ENCODE results near the gene NASP. TPM values are rescaled to one million over a fixed set of nuclear protein-coding genes. Genes with fewer than 3 reads are reported as not detected.

The NASP gene
- total and polyA plus RNA-seq, 2 of the 4 experiments (the other 2 are of a cell fraction) = 56.6 to 124 TPM

DNA sequence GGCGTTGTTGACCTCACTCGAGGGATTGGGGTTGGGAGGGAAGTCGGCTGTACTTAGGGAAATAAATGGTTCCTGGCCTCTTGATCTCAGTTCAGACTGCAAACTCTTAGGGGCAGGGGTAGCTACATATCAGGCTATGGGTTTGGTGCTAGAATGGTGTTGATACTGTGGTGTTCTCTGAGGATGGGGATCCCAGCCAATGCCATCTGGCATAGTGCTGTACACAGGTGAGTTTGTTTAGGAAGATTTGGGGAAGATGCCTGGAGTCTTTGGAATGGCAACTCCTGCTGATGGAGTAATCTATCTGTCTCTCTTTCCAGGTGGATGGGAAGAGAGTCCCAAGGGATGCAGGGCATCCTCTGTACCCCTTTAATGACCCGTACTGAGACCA, 14.3 kb upstream of the NASP start:
- Histone ChIP-seq H3K56ac (ENCODE audit: extremely low read depth, insufficient read depth, low read length) (no peak overlapping the region), H2BK120ac (ENCODE audit: low read depth, low read length) (no peak overlapping the region), H2AK9ac (replicated peaks; ENCODE audit: low read depth, low read length, poor library complexity) (peak overlapping the region; percentile 92), H3K9me3 (ENCODE audit: control insufficient read depth, insufficient read depth, low read length) (no peaks in the 10 kb centered on the region), H3K27ac (ENCODE audit: insufficient read depth, low read length) (no peak overlapping the region), H3K9ac (ENCODE audit: low read depth, low read length) (no peak overlapping the region), H3K23ac (ENCODE audit: low read depth, low read length) (no peak overlapping the region), H3K4me3 (ENCODE audit: insufficient read depth, low read depth, low read length) (no peak overlapping the region), H2BK20ac (ENCODE audit: low read depth, low read length) (no peak overlapping the region), H3K4me1 (ENCODE audit: control insufficient read depth, insufficient read depth, low read length) (no peaks in the 10 kb centered on the region), H3K27me3 (ENCODE audit: control insufficient read depth, insufficient read depth, low read length) (no peaks in the 10 kb centered on the region), H3K9me1 (ENCODE audit: insufficient read depth, low read length) (no peaks in the 10 kb centered on the region), H3K18ac (ENCODE audit: low read depth, low read length) (no peak overlapping the region), H4K8ac (ENCODE audit: low read depth in 2 of 2, low read length in 2 of 2) (no peak overlapping the region), H4K5ac (ENCODE audit: low read depth, low read length) (no peak overlapping the region), H3K14ac (replicated peaks; ENCODE audit: low read depth, low read length) (no peak overlapping the region), H3K79me1 (ENCODE audit: low read depth in 1 of 2, low read length in 2 of 2) (peaks cover 0 to 7% of the 10 kb centered on the region in 2 experiments; a peak in 1 of 4 replicates), H2AK5ac (ENCODE audit: low read depth, low read length) (no peak overlapping the region), H4K91ac (ENCODE audit: insufficient read depth, low read depth, low read length) (no peak overlapping the region), H4K20me1 (ENCODE audit: insufficient read depth, low read length) (no peaks in the 10 kb centered on the region; the same call in 1 of the 2 replicates), H3K4ac (ENCODE audit: low read depth, low read length) (no peak overlapping the region), H2AFZ (replicated peaks; ENCODE audit: low read length, poor library complexity) (no peak overlapping the region), H3K4me2 (ENCODE audit: low read depth, low read length) (no peak overlapping the region), H2BK15ac (ENCODE audit: low read depth, low read length) (no peak overlapping the region), H3K36me3 (ENCODE audit: control insufficient read depth, insufficient read depth, low read length) (peaks cover 31% of the 10 kb centered on the region), H2BK5ac (ENCODE audit: low read depth, low read length, poor library complexity, severe bottlenecking) (no peak overlapping the region)
- CTCF ChIA-PET = interaction anchor here (0.6 to 1.7 kb wide), 4 partner anchors 11 to 209 kb away, joined by 3 to 5 read pairs (median 4); partner anchors contain the start of gene TESK2
- ATAC-seq (ENCODE audit: low read depth) (no peak), DNase-seq (no peak)
- BruUV-seq (replicated peaks) = no TSS peak
- intact Hi-C loops (cut with micrococcal nuclease) (no loop called here), dilution Hi-C loops (cut with HindIII; ENCODE audit: low sequenced_read_pairs, unreplicated experiment) (no loop called here), in situ Hi-C loops (cut with MboI; ENCODE audit: low sequenced_read_pairs) (loop anchor here (5.0 kb wide), 2 partner anchors 52 to 557 kb away; partner anchors contain the start of genes HECTD3 and UROD)
- POLR2A ChIA-PET (ENCODE audit: unreplicated experiment) = no interaction called here
- TF ChIP-seq SMC3 (IDR thresholded peaks at IDR 0.05; ENCODE audit: low read depth, low read length) (no peak), CEBPB (IDR thresholded peaks at IDR 0.05; ENCODE audit: low read depth, low read length) (no peak), NFE2L2 (IDR thresholded peaks at IDR 0.05; ENCODE audit: low read depth, low read length) (no peak)
- TF ChIP-seq, protein P1, sequence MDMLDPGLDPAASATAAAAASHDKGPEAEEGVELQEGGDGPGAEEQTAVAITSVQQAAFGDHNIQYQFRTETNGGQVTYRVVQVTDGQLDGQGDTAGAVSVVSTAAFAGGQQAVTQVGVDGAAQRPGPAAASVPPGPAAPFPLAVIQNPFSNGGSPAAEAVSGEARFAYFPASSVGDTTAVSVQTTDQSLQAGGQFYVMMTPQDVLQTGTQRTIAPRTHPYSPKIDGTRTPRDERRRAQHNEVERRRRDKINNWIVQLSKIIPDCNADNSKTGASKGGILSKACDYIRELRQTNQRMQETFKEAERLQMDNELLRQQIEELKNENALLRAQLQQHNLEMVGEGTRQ (IDR thresholded peaks at IDR 0.05; ENCODE audit: low read depth, low read length) = no peak
- 55% methylated on average over 3 of the region's 4 CpGs; no CpG with 5 or more reads in 1 of the 2 experiments for WGBS, 2 experiments (ENCODE audit: extremely low coverage in 2 of 2, insufficient read length in 1 of 2)
